T-helper 22 cell (primary cell): ENCODE data around the gene KIAA0753.
A peak's percentile ranks its signal among the peaks of the same experiment; 100 is the strongest.
"Not testable (repeated sequence)": the region's sequence is repeated elsewhere in the genome, so short reads cannot be mapped to it uniquely, and the experiment has no call there.

Source experiments
- DNase-seq: peaks from one replicate; pipeline ENCODE4 v3.0.0-alpha.2; 2020; ENCODE audit warnings: low read depth

KIAA0753 gene

GRCh38 chr17:6668727-6669425, 28.4 kb upstream of the KIAA0753 start:
- DNase-seq, result no peak

- no peak for DNase-seq
Observed at GRCh38 chr17:6668219-6668618, 27.7 kb upstream of the KIAA0753 start.

GRCh38 chr17:6667516-6667915, 27.0 kb upstream of the KIAA0753 start:
- DNase-seq, result no peak

- no peak for DNase-seq
Observed at GRCh38 chr17:6666557-6666956, 26.0 kb upstream of the KIAA0753 start.

- no peak for DNase-seq
Observed at GRCh38 chr17:6666077-6666521, 25.6 kb upstream of the KIAA0753 start.

- not testable (repeated sequence) for DNase-seq
Observed at GRCh38 chr17:6663200-6663599, 22.7 kb upstream of the KIAA0753 start.

GRCh38 chr17:6661464-6661848, 20.9 kb upstream of the KIAA0753 start:
- DNase-seq, result no peak

- DNase-seq, result no peak
Observed at GRCh38 chr17:6660805-6661463, 20.4 kb upstream of the KIAA0753 start.

GRCh38 chr17:6660101-6660500, 19.6 kb upstream of the KIAA0753 start:
- DNase-seq, result no peak

GRCh38 chr17:6658411-6658810, 17.9 kb upstream of the KIAA0753 start:
- DNase-seq, result not testable (repeated sequence)

- DNase-seq, result no peak
Observed at GRCh38 chr17:6657633-6658287, 17.2 kb upstream of the KIAA0753 start.

- peak; percentile 41 for DNase-seq
Observed at GRCh38 chr17:6656797-6657632, 16.5 kb upstream of the KIAA0753 start.

- not testable (repeated sequence) for DNase-seq
Observed at GRCh38 chr17:6655732-6656361, 15.3 kb upstream of the KIAA0753 start.

- no peak for DNase-seq
Observed at GRCh38 chr17:6654841-6655731, 14.6 kb upstream of the KIAA0753 start.

- DNase-seq, result no peak
Observed at GRCh38 chr17:6651919-6652452, 11.5 kb upstream of the KIAA0753 start.

- DNase-seq, result peak; percentile 91
Observed at GRCh38 chr17:6651354-6651918, 10.9 kb upstream of the KIAA0753 start, which contains the start of the genes C17orf100 and MED31. TSS of gene C17orf100 (plus strand) at chr17:6651762. CDS start at chr17:6651914, 152 bp downstream. TSS of gene MED31 (minus strand) at chr17:6651605. CDS start at chr17:6651528, 77 bp downstream.

- DNase-seq, result no peak
Observed at GRCh38 chr17:6648181-6648580, 7.7 kb upstream of the KIAA0753 start.

- DNase-seq, result no peak
Observed at GRCh38 chr17:6643451-6644125, 3.1 kb upstream of the KIAA0753 start.

GRCh38 chr17:6642592-6642991, 2.1 kb upstream of the KIAA0753 start:
- DNase-seq, result no peak
